Calu3 (cell line): ENCODE measurements around the gene GAPDH. TPM values are rescaled to one million over a fixed set of nuclear protein-coding genes. Genes with fewer than 3 reads are reported as not detected.
"Not testable (repeated sequence)": the region's sequence is repeated elsewhere in the genome, so short reads cannot be mapped to it uniquely, and the experiment has no call there.

ENCODE experiments used
- BruUV-seq: library from RNA; stranded (reverse); fragments of 400-500 nt; replicated peaks from 2 replicates; lab custom pipeline; 2021; lab: Mats Ljungman, UMichigan
- CTCF ChIA-PET: fragments of 300-600 bp; sonication (Branson Sonifier 250); formaldehyde crosslinking; loops from one replicate; lab custom pipeline; 2022; ENCODE audit warnings: antibody characterized with exemption; lab: Charles Lee
- DNase-seq: peaks from one replicate; pipeline ENCODE4 v3.0.0; 2022
- H3K27ac Mint-ChIP-seq: one replicate; pipeline ENCODE4 v1.8.0; 2022; ENCODE audit warnings: mixed read lengths; ENCODE audit not compliant: unreplicated experiment
- H3K27me3 Mint-ChIP-seq: one replicate; pipeline ENCODE4 v1.8.0; 2022; ENCODE audit warnings: mixed read lengths; ENCODE audit not compliant: unreplicated experiment
- H3K36me3 Mint-ChIP-seq: one replicate; pipeline ENCODE4 v1.8.0; 2022; ENCODE audit warnings: mild to moderate bottlenecking, moderate library complexity, mixed read lengths; ENCODE audit not compliant: insufficient read depth, unreplicated experiment
- H3K4me1 Mint-ChIP-seq: one replicate; pipeline ENCODE4 v1.8.0; 2022; ENCODE audit warnings: mild to moderate bottlenecking, low read depth, mixed read lengths; ENCODE audit not compliant: unreplicated experiment
- H3K4me3 Mint-ChIP-seq: one replicate; pipeline ENCODE4 v1.8.0; 2022; ENCODE audit warnings: mild to moderate bottlenecking, low read depth, moderate library complexity, mixed read lengths; ENCODE audit not compliant: unreplicated experiment
- H3K9me3 Mint-ChIP-seq: one replicate; pipeline ENCODE4 v1.8.0; 2022; ENCODE audit warnings: low read depth, mixed read lengths; ENCODE audit not compliant: unreplicated experiment
- intact Hi-C: fragments of 100-400 bp; cut with micrococcal nuclease; formaldehyde crosslinking; loops from one replicate; pipeline ENCODE4 v1.10.0; 2022; ENCODE audit not compliant: unreplicated experiment
- total RNA-seq: library from RNA; stranded (reverse); gene quantifications from 2 replicates; pipeline ENCODE4 v1.2.3, GENCODE V29; 2022
- TF ChIP-seq, protein P1 (sequence below): fragments of 200-600 bp; IDR thresholded peaks from one replicate; pipeline ENCODE4 v1.8.0; 2022; ENCODE audit warnings: antibody characterized with exemption; ENCODE audit not compliant: unreplicated experiment

The GAPDH gene
- total RNA-seq, 1 experiment from 2014 or later, result 2,552 TPM

DNA sequence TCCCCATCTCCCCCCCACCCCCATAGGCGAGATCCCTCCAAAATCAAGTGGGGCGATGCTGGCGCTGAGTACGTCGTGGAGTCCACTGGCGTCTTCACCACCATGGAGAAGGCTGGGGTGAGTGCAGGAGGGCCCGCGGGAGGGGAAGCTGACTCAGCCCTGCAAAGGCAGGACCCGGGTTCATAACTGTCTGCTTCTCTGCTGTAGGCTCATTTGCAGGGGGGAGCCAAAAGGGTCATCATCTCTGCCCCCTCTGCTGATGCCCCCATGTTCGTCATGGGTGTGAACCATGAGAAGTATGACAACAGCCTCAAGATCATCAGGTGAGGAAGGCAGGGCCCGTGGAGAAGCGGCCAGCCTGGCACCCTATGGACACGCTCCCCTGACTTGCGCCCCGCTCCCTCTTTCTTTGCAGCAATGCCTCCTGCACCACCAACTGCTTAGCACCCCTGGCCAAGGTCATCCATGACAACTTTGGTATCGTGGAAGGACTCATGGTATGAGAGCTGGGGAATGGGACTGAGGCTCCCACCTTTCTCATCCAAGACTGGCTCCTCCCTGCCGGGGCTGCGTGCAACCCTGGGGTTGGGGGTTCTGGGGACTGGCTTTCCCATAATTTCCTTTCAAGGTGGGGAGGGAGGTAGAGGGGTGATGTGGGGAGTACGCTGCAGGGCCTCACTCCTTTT lies 2.7 kb downstream of the GAPDH start:
- DNase-seq, result no peak
- CTCF ChIA-PET, result interaction anchor here (0.5 to 1.6 kb wide), 8 partner anchors 9 to 224 kb away, joined by 3 to 11 read pairs (median 4); partner anchors contain the start of gene MRPL51
- Mint-ChIP-seq H3K27ac (no peak overlapping the region), H3K4me3 (no peak overlapping the region), H3K9me3 (no peaks in the 10 kb centered on the region), H3K36me3 (peaks cover 79% of the 10 kb centered on the region), H3K27me3 (no peaks in the 10 kb centered on the region), H3K4me1 (peaks cover 43% of the 10 kb centered on the region)
- no TSS peak for BruUV-seq
- intact Hi-C loops, result loop anchor here (5.0 to 10.0 kb wide), 2 partner anchors 115 to 192 kb away; partner anchors contain the start of gene TNFRSF1A
- TF ChIP-seq, protein P1, sequence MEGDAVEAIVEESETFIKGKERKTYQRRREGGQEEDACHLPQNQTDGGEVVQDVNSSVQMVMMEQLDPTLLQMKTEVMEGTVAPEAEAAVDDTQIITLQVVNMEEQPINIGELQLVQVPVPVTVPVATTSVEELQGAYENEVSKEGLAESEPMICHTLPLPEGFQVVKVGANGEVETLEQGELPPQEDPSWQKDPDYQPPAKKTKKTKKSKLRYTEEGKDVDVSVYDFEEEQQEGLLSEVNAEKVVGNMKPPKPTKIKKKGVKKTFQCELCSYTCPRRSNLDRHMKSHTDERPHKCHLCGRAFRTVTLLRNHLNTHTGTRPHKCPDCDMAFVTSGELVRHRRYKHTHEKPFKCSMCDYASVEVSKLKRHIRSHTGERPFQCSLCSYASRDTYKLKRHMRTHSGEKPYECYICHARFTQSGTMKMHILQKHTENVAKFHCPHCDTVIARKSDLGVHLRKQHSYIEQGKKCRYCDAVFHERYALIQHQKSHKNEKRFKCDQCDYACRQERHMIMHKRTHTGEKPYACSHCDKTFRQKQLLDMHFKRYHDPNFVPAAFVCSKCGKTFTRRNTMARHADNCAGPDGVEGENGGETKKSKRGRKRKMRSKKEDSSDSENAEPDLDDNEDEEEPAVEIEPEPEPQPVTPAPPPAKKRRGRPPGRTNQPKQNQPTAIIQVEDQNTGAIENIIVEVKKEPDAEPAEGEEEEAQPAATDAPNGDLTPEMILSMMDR, result no peak

DNA sequence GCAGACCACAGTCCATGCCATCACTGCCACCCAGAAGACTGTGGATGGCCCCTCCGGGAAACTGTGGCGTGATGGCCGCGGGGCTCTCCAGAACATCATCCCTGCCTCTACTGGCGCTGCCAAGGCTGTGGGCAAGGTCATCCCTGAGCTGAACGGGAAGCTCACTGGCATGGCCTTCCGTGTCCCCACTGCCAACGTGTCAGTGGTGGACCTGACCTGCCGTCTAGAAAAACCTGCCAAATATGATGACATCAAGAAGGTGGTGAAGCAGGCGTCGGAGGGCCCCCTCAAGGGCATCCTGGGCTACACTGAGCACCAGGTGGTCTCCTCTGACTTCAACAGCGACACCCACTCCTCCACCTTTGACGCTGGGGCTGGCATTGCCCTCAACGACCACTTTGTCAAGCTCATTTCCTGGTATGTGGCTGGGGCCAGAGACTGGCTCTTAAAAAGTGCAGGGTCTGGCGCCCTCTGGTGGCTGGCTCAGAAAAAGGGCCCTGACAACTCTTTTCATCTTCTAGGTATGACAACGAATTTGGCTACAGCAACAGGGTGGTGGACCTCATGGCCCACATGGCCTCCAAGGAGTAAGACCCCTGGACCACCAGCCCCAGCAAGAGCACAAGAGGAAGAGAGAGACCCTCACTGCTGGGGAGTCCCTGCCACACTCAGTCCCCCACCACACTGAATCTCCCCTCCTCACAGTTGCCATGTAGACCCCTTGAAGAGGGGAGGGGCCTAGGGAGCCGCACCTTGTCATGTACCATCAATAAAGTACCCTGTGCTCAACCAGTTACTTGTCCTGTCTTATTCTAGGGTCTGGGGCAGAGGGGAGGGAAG lies 3.5 kb downstream of the GAPDH start:
- intact Hi-C loops, result loop anchor here (5.0 to 10.0 kb wide), 2 partner anchors 115 to 193 kb away; partner anchors contain the start of gene TNFRSF1A
- not testable (repeated sequence) for H3K4me3 Mint-ChIP-seq, H3K27me3 Mint-ChIP-seq, H3K9me3 Mint-ChIP-seq
- H3K27ac Mint-ChIP-seq, result peak overlapping the region; percentile 80
- peaks cover 43% of the 10 kb centered on the region for H3K4me1 Mint-ChIP-seq
- peak; percentile 84 for DNase-seq
- BruUV-seq, result TSS peak; percentile 77
- TF ChIP-seq, protein P1, result peak; percentile 83
- H3K36me3 Mint-ChIP-seq, result peaks cover 72% of the 10 kb centered on the region
- CTCF ChIA-PET, result interaction anchor here (0.5 to 1.6 kb wide), 8 partner anchors 9 to 225 kb away, joined by 3 to 11 read pairs (median 4); partner anchors contain the start of gene MRPL51

DNA sequence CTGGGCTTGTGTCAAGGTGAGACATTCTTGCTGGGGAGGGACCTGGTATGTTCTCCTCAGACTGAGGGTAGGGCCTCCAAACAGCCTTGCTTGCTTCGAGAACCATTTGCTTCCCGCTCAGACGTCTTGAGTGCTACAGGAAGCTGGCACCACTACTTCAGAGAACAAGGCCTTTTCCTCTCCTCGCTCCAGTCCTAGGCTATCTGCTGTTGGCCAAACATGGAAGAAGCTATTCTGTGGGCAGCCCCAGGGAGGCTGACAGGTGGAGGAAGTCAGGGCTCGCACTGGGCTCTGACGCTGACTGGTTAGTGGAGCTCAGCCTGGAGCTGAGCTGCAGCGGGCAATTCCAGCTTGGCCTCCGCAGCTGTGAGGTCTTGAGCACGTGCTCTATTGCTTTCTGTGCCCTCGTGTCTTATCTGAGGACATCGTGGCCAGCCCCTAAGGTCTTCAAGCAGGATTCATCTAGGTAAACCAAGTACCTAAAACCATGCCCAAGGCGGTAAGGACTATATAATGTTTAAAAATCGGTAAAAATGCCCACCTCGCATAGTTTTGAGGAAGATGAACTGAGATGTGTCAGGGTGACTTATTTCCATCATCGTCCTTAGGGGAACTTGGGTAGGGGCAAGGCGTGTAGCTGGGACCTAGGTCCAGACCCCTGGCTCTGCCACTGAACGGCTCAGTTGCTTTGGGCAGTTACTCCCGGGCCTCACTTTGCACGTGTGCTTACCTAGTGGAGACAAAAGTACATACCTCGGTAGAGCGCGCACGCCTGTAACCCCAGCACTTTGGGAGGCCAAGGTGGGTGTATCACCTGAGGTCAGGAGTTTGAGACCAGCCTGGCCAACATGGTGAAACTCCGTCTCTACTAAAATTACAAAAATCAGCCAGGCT lies 4.3 kb downstream of the GAPDH start:
- H3K4me3 Mint-ChIP-seq, result no peak overlapping the region
- intact Hi-C loops, result loop anchor here (5.0 to 10.0 kb wide), 2 partner anchors 116 to 194 kb away; partner anchors contain the start of gene TNFRSF1A
- H3K27ac Mint-ChIP-seq, result no peak overlapping the region
- H3K9me3 Mint-ChIP-seq, result no peaks in the 10 kb centered on the region
- no TSS peak for BruUV-seq
- CTCF ChIA-PET, result interaction anchor here (1.0 to 1.6 kb wide), 3 partner anchors 15 to 73 kb away, joined by 3 to 9 read pairs (median 6); partner anchors contain the start of gene MRPL51
- peaks cover 63% of the 10 kb centered on the region for H3K36me3 Mint-ChIP-seq
- no peak for DNase-seq
- TF ChIP-seq, protein P1, result no peak
- H3K4me1 Mint-ChIP-seq, result peaks cover 34% of the 10 kb centered on the region
- H3K27me3 Mint-ChIP-seq, result no peaks in the 10 kb centered on the region
